Astrocyte (in vitro differentiated cells and primary cell): ENCODE results near the gene NT5C1A.

Experiments used
- EZH2 ChIP-seq: IDR thresholded peaks from 2 replicates; pipeline ENCODE4 v1.6.1; 2012; ENCODE audit warnings: mild to moderate bottlenecking, low read length, inconsistent platforms; ENCODE audit not compliant: insufficient read depth
- TF ChIP-seq, protein P1 (sequence below): IDR thresholded peaks from 2 replicates; pipeline ENCODE4 v1.5.1; 2011; ENCODE audit warnings: low read depth, mild to moderate bottlenecking, inconsistent platforms, low read length, moderate library complexity; ENCODE audit not compliant: insufficient read depth

DNA sequence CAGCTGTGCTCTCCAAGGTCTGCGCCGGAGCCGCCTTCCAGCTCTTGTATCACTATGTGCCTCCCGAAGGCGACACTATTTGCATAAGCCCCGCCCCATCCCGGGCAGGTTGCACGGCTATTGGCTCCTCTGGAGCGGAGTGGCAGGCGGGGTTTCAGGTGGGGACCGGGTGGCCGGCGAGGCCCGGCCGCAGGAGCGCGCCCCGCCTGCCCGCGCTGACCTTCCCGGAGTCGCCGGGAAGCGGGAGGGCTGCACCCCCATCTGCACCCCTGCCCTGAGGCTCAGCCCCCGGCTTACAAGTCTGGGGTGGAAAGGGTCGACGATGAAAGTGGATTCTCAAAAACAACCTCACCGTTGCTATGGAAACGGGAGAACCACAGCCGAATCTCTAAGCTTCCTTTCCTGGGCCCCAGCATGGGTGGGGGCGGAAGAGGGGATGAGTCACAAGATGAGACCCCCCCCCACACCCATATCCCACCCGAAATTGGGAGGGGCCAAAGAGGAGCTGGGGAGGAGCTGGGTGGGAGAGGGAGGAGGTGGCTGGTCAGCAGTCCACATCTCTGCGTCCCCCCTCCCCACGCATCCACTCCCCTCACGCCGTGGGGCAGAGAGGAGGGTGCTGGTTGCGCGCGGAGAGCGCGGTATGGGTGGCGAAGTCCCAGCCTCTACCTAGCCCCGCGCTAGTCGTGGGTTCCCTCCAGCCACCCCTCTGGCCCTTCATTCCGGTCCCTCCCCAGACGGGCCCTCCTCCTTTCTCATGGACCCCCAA, 19.7 kb upstream of the NT5C1A start, which contains the start of gene HPCAL4:
- TF ChIP-seq, protein P1, sequence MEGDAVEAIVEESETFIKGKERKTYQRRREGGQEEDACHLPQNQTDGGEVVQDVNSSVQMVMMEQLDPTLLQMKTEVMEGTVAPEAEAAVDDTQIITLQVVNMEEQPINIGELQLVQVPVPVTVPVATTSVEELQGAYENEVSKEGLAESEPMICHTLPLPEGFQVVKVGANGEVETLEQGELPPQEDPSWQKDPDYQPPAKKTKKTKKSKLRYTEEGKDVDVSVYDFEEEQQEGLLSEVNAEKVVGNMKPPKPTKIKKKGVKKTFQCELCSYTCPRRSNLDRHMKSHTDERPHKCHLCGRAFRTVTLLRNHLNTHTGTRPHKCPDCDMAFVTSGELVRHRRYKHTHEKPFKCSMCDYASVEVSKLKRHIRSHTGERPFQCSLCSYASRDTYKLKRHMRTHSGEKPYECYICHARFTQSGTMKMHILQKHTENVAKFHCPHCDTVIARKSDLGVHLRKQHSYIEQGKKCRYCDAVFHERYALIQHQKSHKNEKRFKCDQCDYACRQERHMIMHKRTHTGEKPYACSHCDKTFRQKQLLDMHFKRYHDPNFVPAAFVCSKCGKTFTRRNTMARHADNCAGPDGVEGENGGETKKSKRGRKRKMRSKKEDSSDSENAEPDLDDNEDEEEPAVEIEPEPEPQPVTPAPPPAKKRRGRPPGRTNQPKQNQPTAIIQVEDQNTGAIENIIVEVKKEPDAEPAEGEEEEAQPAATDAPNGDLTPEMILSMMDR, result no peak
- TF ChIP-seq EZH2, result no peak
